GM18858 (cell line): ENCODE measurements around the gene ZNHIT3.

Source experiments
- ATAC-seq: cut with Tn5 transposase; IDR thresholded peaks from one replicate; pipeline ENCODE4 v1.9.1; 2021; ENCODE audit not compliant: unreplicated experiment

Gene ZNHIT3

DNA sequence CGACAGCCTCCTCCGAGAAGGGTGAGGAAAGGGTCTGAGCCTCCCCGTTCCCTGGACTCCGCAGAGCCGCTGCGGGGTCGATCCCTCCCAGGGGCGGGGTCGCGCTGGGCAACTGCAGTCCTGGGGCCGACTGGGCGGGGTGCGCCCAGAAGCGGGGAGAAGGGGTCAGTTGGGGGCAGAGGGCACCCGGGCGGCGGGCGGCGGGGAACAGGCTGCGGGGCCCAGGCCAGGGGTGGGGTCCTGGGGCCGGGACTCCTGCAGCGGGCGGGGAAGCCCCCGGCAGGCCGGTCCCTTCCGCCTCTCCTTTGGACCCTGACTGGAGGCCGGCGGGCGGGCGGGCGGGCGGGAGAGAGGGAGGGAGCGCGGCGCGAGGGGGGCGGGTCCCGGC, 58.6 kb downstream of the ZNHIT3 start:
- peak; percentile 17 for ATAC-seq
